ENCODE results near the gene LMBR1. TPM values are rescaled to one million over a fixed set of nuclear protein-coding genes. Genes with fewer than 3 reads are reported as not detected.

LMBR1 gene
- total RNA-seq, 3 donors from 2014 or later = 40.5 to 56.3 (median 44.9) TPM

DNA sequence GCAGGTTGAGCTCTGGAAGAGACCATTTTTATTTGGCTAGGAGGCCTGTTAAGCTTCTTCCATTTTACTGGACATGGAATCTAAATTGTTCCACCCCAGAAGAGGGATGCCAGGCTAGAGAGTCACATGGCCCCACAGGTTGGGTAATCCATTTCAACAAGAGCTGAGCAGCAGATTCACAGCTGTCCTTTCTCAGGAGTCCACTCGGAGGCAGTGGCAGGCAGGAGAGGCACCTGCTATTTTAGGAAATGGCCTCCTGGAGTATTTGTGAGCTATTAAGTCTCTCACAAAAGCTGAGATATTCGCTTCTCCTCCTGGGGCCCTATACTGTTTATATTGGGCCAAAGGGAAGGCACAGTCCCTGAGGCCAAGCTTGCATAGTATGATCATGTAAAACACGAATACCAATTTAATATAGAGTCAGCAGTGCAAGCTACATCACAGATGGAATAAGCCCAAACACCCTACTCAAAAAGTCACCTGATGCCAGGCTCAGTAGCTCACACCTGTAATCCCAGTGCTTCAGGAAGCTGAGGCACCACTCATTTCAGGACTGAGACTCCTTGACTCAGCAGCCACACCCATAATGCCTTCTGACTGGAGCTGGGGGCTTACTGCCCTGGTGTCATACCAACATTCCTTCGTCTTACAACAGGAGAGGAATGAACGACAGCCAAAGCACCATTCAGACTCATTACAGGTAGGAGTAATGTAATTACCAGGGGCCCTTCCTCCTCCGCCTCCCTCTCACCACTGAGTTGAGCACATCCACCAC lies 124.1 kb downstream of the LMBR1 start:
- Histone ChIP-seq H3K36me3 (ENCODE audit: low read depth) (no peaks in the 10 kb centered on the region), H3K4me1 (ENCODE audit: low read depth) (no peaks in the 10 kb centered on the region), H3K9me3 (no peaks in the 10 kb centered on the region), H3K4me3 (no peak overlapping the region)
- no peak for DNase-seq
- TF ChIP-seq, protein P1, sequence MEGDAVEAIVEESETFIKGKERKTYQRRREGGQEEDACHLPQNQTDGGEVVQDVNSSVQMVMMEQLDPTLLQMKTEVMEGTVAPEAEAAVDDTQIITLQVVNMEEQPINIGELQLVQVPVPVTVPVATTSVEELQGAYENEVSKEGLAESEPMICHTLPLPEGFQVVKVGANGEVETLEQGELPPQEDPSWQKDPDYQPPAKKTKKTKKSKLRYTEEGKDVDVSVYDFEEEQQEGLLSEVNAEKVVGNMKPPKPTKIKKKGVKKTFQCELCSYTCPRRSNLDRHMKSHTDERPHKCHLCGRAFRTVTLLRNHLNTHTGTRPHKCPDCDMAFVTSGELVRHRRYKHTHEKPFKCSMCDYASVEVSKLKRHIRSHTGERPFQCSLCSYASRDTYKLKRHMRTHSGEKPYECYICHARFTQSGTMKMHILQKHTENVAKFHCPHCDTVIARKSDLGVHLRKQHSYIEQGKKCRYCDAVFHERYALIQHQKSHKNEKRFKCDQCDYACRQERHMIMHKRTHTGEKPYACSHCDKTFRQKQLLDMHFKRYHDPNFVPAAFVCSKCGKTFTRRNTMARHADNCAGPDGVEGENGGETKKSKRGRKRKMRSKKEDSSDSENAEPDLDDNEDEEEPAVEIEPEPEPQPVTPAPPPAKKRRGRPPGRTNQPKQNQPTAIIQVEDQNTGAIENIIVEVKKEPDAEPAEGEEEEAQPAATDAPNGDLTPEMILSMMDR (IDR thresholded peaks at IDR 0.05) = no peak
- intact Hi-C loops (cut with DNase I, micrococcal nuclease) = no loop called here
- no peak for ATAC-seq

DNA sequence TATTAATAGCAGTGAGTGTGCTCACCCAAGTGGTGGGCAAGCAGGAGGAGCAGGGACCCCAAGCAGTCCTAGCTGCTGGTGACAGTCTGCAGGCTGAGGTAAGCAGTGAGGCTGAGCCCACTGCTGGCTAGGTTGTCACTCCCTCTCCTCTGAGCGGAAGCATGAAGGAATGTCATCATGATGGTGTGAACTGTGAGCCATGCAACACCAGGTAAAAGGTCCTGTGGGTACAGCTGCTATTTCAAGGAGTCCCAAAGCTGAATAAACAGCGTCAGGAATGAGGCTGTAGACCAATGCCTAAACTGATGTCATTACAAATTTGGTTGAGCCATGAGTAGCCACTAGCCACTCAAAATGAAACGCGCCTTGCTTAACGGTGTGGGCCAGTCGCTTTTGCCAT lies 126.3 kb downstream of the LMBR1 start:
- Histone ChIP-seq H3K4me3 (no peak overlapping the region), H3K4me1 (ENCODE audit: low read depth) (no peaks in the 10 kb centered on the region), H3K36me3 (ENCODE audit: low read depth) (no peaks in the 10 kb centered on the region), H3K9me3 (no peaks in the 10 kb centered on the region)
- no peak for DNase-seq
- intact Hi-C loops (cut with DNase I, micrococcal nuclease) = no loop called here
- no peak for ATAC-seq
- TF ChIP-seq, protein P1 (IDR thresholded peaks at IDR 0.05) = no peak

DNA sequence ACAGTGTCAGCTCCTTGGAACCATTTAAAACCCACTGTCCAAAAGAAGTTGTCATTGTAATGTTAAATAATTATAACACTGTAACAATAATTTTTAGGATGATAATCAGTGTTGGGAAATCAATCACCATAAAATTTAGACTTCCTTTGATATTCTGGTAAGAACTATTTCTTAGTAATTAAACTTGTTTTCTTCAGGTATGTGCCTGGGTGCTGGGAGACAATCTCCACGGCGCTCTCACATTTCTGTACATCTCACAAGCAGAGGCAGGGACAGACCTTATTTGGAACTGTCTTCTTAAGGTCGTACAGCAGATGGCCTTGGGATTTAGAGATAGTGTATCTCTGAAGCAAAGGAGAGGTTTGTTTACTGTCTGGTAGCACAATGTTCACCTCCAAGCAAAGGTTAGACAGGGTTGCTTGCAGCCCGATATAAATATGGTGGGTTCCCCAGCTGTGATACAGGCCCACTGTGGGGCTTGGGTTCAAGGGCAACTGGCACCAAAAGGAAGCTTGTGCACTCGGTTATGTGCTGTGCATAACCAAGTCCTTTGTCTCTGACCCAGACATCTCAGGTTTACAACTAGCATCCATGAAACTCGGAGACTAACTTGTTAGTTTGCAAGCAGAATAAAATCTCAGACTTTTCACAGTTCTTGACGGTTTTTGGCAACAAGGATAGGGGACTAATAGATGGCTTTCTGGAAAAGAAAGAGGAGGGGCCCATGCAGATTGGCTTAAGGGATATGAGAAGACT lies 126.9 kb downstream of the LMBR1 start:
- no peak overlapping the region for H3K4me3 ChIP-seq
- intact Hi-C loops (cut with DNase I, micrococcal nuclease) = no loop called here
- H3K36me3 ChIP-seq (ENCODE audit: low read depth) = no peaks in the 10 kb centered on the region
- H3K4me1 ChIP-seq (ENCODE audit: low read depth) = no peaks in the 10 kb centered on the region
- H3K9me3 ChIP-seq = no peaks in the 10 kb centered on the region
- ATAC-seq = no peak
- DNase-seq = no peak
- TF ChIP-seq, protein P1 (IDR thresholded peaks at IDR 0.05) = no peak

DNA sequence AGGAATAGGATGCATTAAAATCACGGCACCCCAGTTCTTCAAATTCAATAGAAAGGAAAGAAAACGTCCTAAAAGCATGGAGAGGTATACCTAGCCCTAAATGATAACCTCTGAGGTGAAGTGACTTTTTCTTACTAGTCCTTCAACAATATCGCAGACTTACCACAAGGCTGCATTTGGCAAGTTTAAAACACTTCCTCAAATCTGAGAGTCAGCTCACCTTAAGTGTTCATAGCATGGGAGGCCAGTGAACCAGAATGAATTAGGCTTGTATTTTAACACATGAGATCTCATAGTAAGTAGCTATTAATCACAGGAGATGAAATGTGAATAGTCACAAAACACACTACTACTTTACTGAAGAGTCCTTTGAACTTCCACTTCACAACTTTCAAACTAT lies 128.2 kb downstream of the LMBR1 start:
- Histone ChIP-seq H3K36me3 (ENCODE audit: low read depth) (no peaks in the 10 kb centered on the region), H3K4me1 (ENCODE audit: low read depth) (no peaks in the 10 kb centered on the region), H3K9me3 (peaks cover 2% of the 10 kb centered on the region), H3K4me3 (no peak overlapping the region)
- intact Hi-C loops (cut with DNase I, micrococcal nuclease) = no loop called here
- TF ChIP-seq, protein P1 (IDR thresholded peaks at IDR 0.05) = no peak
- ATAC-seq = no peak
- no peak for DNase-seq

DNA sequence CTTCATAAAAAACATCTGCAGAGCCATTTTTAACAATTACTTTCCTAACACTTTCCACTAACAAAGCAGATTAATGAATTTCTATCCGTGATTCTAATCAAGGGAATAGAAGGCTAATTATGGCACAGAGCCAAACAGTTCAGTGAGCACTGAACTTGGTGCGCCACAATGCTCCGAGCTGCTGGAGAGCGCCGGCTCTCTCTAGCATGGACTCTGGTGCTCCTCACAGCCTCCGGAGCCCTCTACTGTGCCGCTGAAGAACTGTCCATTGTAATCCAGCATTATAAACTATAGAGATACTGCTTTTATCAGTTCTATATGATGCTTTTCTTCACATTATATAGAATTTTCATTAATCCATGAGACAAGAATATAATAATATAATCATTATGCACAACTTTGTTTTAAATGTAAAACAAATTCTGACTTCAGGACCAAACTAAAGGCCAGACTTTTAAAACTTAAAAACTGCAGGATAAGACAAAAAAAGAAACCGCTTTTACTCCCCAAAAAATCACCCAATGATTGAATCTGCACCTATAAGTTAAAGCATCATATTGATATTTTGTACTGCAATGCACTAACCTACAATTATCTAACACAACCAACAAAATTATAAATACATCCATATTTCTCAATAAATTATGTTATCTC lies 128.8 kb downstream of the LMBR1 start:
- TF ChIP-seq, protein P1 (IDR thresholded peaks at IDR 0.05) = peak; percentile 38
- H3K4me1 ChIP-seq (ENCODE audit: low read depth) = no peaks in the 10 kb centered on the region

More for the DNA sequence above, 128.8 kb downstream of the LMBR1 start:
- no peak overlapping the region for H3K4me3 ChIP-seq
- ATAC-seq = peak; percentile 100
- no peaks in the 10 kb centered on the region for H3K36me3 ChIP-seq (ENCODE audit: low read depth)
- peak; percentile 65 to 77 (median 72) for DNase-seq
- intact Hi-C loops (cut with DNase I, micrococcal nuclease) = no loop called here
- H3K9me3 ChIP-seq = peaks cover 4% of the 10 kb centered on the region

Measured in mucosa of descending colon (tissue), 3 donors.